Hepatocyte (in vitro differentiated cells): ENCODE data around the gene RABGAP1. TPM values are rescaled to one million over a fixed set of nuclear protein-coding genes. Genes with fewer than 3 reads are reported as not detected.

Source experiments
- DNase-seq: peaks from one replicate; pipeline ENCODE4 v3.0.0-alpha.2; 2016; ENCODE audit warnings: low spot score
- H2AFZ ChIP-seq: fragments of 200-600 bp; sonication (generic); 2 replicates; pipeline ENCODE4 v1.6.0; 2016; ENCODE audit warnings: antibody characterized with exemption, mild to moderate bottlenecking
- H3K27ac ChIP-seq: fragments of 200-600 bp; sonication (generic); 2 replicates; pipeline ENCODE4 v1.5.1; 2016; ENCODE audit warnings: mild to moderate bottlenecking
- H3K27me3 ChIP-seq: fragments of 200-600 bp; sonication (generic); 2 replicates; pipeline ENCODE4 v1.6.1; 2016
- H3K36me3 ChIP-seq: fragments of 200-600 bp; sonication (generic); replicated peaks from 2 replicates; pipeline ENCODE4 v1.5.1; 2016; ENCODE audit warnings: low read depth; ENCODE audit not compliant: insufficient read depth
- H3K4me1 ChIP-seq: fragments of 200-600 bp; sonication (generic); 2 replicates; pipeline ENCODE4 v1.5.1; 2016; ENCODE audit warnings: mild to moderate bottlenecking, moderate library complexity; ENCODE audit not compliant: insufficient read depth
- H3K4me2 ChIP-seq: fragments of 200-600 bp; sonication (generic); 2 replicates; pipeline ENCODE4 v1.6.0; 2016
- H3K4me3 ChIP-seq: fragments of 200-600 bp; sonication (generic); 2 replicates; pipeline ENCODE4 v1.5.1; 2016; ENCODE audit warnings: mild to moderate bottlenecking
- H3K79me2 ChIP-seq: fragments of 200-600 bp; sonication (generic); 2 replicates; pipeline ENCODE4 v1.6.0; 2017; ENCODE audit warnings: mild to moderate bottlenecking
- H3K9me2 ChIP-seq: fragments of 200-600 bp; sonication (generic); replicated peaks from 2 replicates; pipeline ENCODE4 v1.6.0; 2017; ENCODE audit warnings: mild to moderate bottlenecking; ENCODE audit not compliant: insufficient read depth
- H3K9me3 ChIP-seq: fragments of 200-600 bp; sonication (generic); 2 replicates; pipeline ENCODE4 v1.5.1; 2016; ENCODE audit warnings: low read depth, mild to moderate bottlenecking
- H4K20me1 ChIP-seq: fragments of 200-600 bp; sonication (generic); 2 replicates; pipeline ENCODE4 v1.6.0; 2016; ENCODE audit warnings: mild to moderate bottlenecking; ENCODE audit not compliant: insufficient read depth, poor library complexity, severe bottlenecking
- CTCF ChIP-seq: fragments of 200-600 bp; sonication (generic); IDR thresholded peaks from 2 replicates; pipeline ENCODE4 v1.5.1; 2016; ENCODE audit warnings: antibody characterized with exemption, mild to moderate bottlenecking; ENCODE audit not compliant: poor library complexity
- EZH2 ChIP-seq: fragments of 200-600 bp; sonication (generic); IDR thresholded peaks from 2 replicates; pipeline ENCODE4 v1.6.1; 2016; ENCODE audit warnings: antibody characterized with exemption, mild to moderate bottlenecking, borderline replicate concordance
- EZH2phosphoT487 ChIP-seq: fragments of 200-600 bp; sonication (generic); IDR thresholded peaks from one replicate; pipeline ENCODE4 v1.6.1; 2018; ENCODE audit warnings: antibody characterized with exemption, mild to moderate bottlenecking, low read depth, moderate library complexity; ENCODE audit not compliant: unreplicated experiment, severe bottlenecking
- WGBS: methylation state at CpG from one replicate; pipeline ENCODE4 v1.1.6; 2016; ENCODE audit warnings: low lambda C conversion rate; ENCODE audit errors: missing lambda C conversion rate; 5-methylcytosine and 5-hydroxymethylcytosine counted together
- polyA plus RNA-seq: library from polyadenylated mRNA; unstranded; fragments of >200 nt; fragmentation: Nextera tagmentation; extraction: Ambion mirVana; gene quantifications from 2 replicates; pipeline ENCODE4 v1.2.1, GENCODE V29; 2016
- total RNA-seq: library from RNA; depleted of rRNA; stranded (reverse); fragments of >200 nt; gene quantifications from 2 replicates; pipeline ENCODE4 v1.2.3, GENCODE V29; 2014

RABGAP1 gene
- total and polyA plus RNA-seq, 2 experiments from 2014 or later: 26.8 to 58.4 TPM

GRCh38 chr9:122912964-122913673, 27.7 kb upstream of the RABGAP1 start, which contains the start of gene ZBTB6:
Gene ZBTB6 (minus strand): TSS chr9:122913323. CDS start chr9:122912072, 1,251 bp downstream.
- Histone ChIP-seq H4K20me1 (no peaks in the 10 kb centered on the region), H3K27ac (peak within 1 kb of the TSS; percentile 94), H3K9me2 (no peaks in the 10 kb centered on the region), H2AFZ (peak within 1 kb of the TSS; percentile 93), H3K36me3 (peaks cover 3% of the 10 kb centered on the region), H3K9me3 (no peaks in the 10 kb centered on the region), H3K79me2 (peaks cover 40% of the 10 kb centered on the region), H3K4me1 (peaks cover 6% of the 10 kb centered on the region), H3K27me3 (no peaks in the 10 kb centered on the region), H3K4me3 (peak within 1 kb of the TSS; percentile 82), H3K4me2 (peak within 1 kb of the TSS; percentile 82)
- peak; percentile 89 for DNase-seq
- WGBS: under 1% methylated on average over 35 of the region's 35 CpGs
- TF ChIP-seq EZH2: no peak

DNA sequence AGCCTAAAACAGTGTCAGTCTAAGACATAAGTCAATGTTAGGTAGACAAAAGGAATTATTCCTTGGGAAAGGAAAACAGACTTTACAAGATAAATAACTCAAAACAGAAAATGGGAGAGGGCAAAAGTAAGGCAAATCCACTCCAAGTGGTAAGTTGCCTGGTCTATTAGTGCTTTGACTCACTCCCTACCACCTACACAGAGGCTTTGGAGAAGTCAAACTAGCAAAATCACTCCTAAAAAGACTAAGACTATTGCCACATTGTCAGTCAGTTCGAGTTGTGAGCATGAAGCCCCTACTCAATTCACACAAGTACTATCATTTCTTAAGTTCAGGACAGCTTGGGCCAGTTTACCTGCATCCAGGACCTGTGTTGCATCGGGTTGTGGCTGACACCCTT, 22.5 kb upstream of the RABGAP1 start:
- no peak overlapping the region for H2AFZ ChIP-seq
- H3K9me3 ChIP-seq: no peaks in the 10 kb centered on the region
- H3K27ac ChIP-seq: no peak overlapping the region
- H3K4me2 ChIP-seq: no peak overlapping the region
- TF ChIP-seq CTCF (no peak), EZH2 (no peak), EZH2phosphoT487 (no peak)
- peaks cover 33% of the 10 kb centered on the region for H3K79me2 ChIP-seq
- H3K4me1 ChIP-seq: no peaks in the 10 kb centered on the region
- no peaks in the 10 kb centered on the region for H3K27me3 ChIP-seq
- H3K4me3 ChIP-seq: no peak overlapping the region
- peaks cover 3% of the 10 kb centered on the region for H4K20me1 ChIP-seq
- DNase-seq: no peak
- 96% methylated on average over 2 of the region's 2 CpGs for WGBS
- H3K9me2 ChIP-seq: no peaks in the 10 kb centered on the region
- H3K36me3 ChIP-seq: no peaks in the 10 kb centered on the region

GRCh38 chr9:122922713-122923112, 18.1 kb upstream of the RABGAP1 start:
- WGBS: 94% methylated on average over 8 of the region's 8 CpGs
- no peaks in the 10 kb centered on the region for H3K4me1 ChIP-seq

More at GRCh38 chr9:122922713-122923112, 18.1 kb upstream of the RABGAP1 start:
- TF ChIP-seq EZH2: no peak
- no peak for TF ChIP-seq CTCF
- TF ChIP-seq EZH2phosphoT487: no peak
- no peak for DNase-seq
- H3K9me3 ChIP-seq: no peaks in the 10 kb centered on the region
- H3K36me3 ChIP-seq: no peaks in the 10 kb centered on the region
- H3K27me3 ChIP-seq: no peaks in the 10 kb centered on the region
- no peak overlapping the region for H3K4me3 ChIP-seq
- no peaks in the 10 kb centered on the region for H3K9me2 ChIP-seq
- no peak overlapping the region for H2AFZ ChIP-seq
- no peak overlapping the region for H3K27ac ChIP-seq
- H3K79me2 ChIP-seq: peaks cover 72% of the 10 kb centered on the region
- H4K20me1 ChIP-seq: peaks cover 6% of the 10 kb centered on the region
- H3K4me2 ChIP-seq: no peak overlapping the region
